Lung microvascular endothelial cell (primary cell): Measurements from ENCODE around the gene INPPL1. TPM values are rescaled to one million over a fixed set of nuclear protein-coding genes. Genes with fewer than 3 reads are reported as not detected.
"Not testable (repeated sequence)": the region's sequence is repeated elsewhere in the genome, so short reads cannot be mapped to it uniquely, and the experiment has no call there.

Experiments used
- DNase-seq, 2 donors: peaks; one replicate each; pipeline versions ENCODE4 v3.0.0 to v3.0.0-alpha.2; 2010; ENCODE audit warnings: low read depth in 2 of 2
- total RNA-seq: library from RNA; depleted of rRNA; stranded (reverse); fragments of >200 nt; gene quantifications from 2 replicates; pipeline ENCODE4 v1.2.1, GENCODE V29; 2014

INPPL1 gene
- 30.9 and 38.5 TPM in 2 replicates for total RNA-seq

- peak; percentile 37 to 48 for DNase-seq
Measured at GRCh38 chr11:72224564-72225410, at the start of gene INPPL1. Gene INPPL1, plus strand, starts transcription at chr11:72224767. Its CDS starts 218 bp downstream, at chr11:72224985.

- no peak for DNase-seq
Measured at GRCh38 chr11:72177656-72178055, 46.9 kb upstream of the INPPL1 start.

- DNase-seq = no peak
Measured at GRCh38 chr11:72179049-72179803, 45.3 kb upstream of the INPPL1 start.

- DNase-seq = no peak
Measured at GRCh38 chr11:72179804-72180396, 44.7 kb upstream of the INPPL1 start.

- DNase-seq = not testable (repeated sequence)
Measured at GRCh38 chr11:72180892-72181552, 43.5 kb upstream of the INPPL1 start.

GRCh38 chr11:72181553-72181958 is 43.0 kb upstream of the INPPL1 start:
- peak; percentile 4 to 10 for DNase-seq

- no peak for DNase-seq
Measured at GRCh38 chr11:72188267-72188666, 36.3 kb upstream of the INPPL1 start.

GRCh38 chr11:72189455-72190250 is 34.9 kb upstream of the INPPL1 start:
- no peak for DNase-seq

GRCh38 chr11:72190631-72191071 is 33.9 kb upstream of the INPPL1 start:
- DNase-seq = no peak

- no peak for DNase-seq
Measured at GRCh38 chr11:72191961-72192381, 32.6 kb upstream of the INPPL1 start, which contains the start of gene FOLR1. Gene FOLR1, plus strand, starts transcription at chr11:72192140. Its CDS starts 34 bp downstream, at chr11:72192174.

- no peak for DNase-seq
Measured at GRCh38 chr11:72195518-72196270, 28.9 kb upstream of the INPPL1 start.

GRCh38 chr11:72201445-72201844 is 23.1 kb upstream of the INPPL1 start:
- DNase-seq = not testable (repeated sequence)

- no peak for DNase-seq
Measured at GRCh38 chr11:72202571-72202970, 22.0 kb upstream of the INPPL1 start.

GRCh38 chr11:72203163-72203562 is 21.4 kb upstream of the INPPL1 start:
- DNase-seq = no peak

- DNase-seq = peak in 1 of 2 donors; percentile 46
Measured at GRCh38 chr11:72204886-72205285, 19.7 kb upstream of the INPPL1 start.

- not testable (repeated sequence) for DNase-seq
Measured at GRCh38 chr11:72206794-72207193, 17.8 kb upstream of the INPPL1 start.

- no peak for DNase-seq
Measured at GRCh38 chr11:72208281-72208680, 16.3 kb upstream of the INPPL1 start.

- no peak for DNase-seq
Measured at GRCh38 chr11:72209101-72209500, 15.5 kb upstream of the INPPL1 start.

GRCh38 chr11:72216638-72217037 is 7.9 kb upstream of the INPPL1 start, which contains the start of gene FOLR2:
Gene FOLR2, plus strand, starts transcription at chr11:72216794. Its CDS starts 1,791 bp downstream, at chr11:72218585.
- DNase-seq = no peak

- DNase-seq = no peak
Measured at GRCh38 chr11:72217841-72218240, 6.7 kb upstream of the INPPL1 start.
